Mononuclear cell (primary cell): ENCODE data around the gene CD55. TPM values are rescaled to one million over a fixed set of nuclear protein-coding genes. Genes with fewer than 3 reads are reported as not detected.

Experiments
- H3K27me3 ChIP-seq: 2 replicates; pipeline ENCODE4 v1.6.0; 2011; ENCODE audit warnings: low read length, control low read depth; ENCODE audit not compliant: insufficient read depth
- H3K4me1 ChIP-seq: 2 replicates; pipeline ENCODE4 v1.5.1; 2011; ENCODE audit warnings: mild to moderate bottlenecking, low read length, control low read depth; ENCODE audit not compliant: insufficient read depth
- H3K4me3 ChIP-seq: 2 replicates; pipeline ENCODE4 v1.5.1; 2011; ENCODE audit warnings: mild to moderate bottlenecking, low read length, moderate library complexity
- H3K9me3 ChIP-seq: 2 replicates; pipeline ENCODE4 v1.5.1; 2011; ENCODE audit warnings: low read depth, mild to moderate bottlenecking, control low read depth, low read length
- total RNA-seq: library from RNA; depleted of rRNA; stranded (reverse); fragments of >200 nt; gene quantifications from one replicate; pipeline ENCODE4 v1.2.3, GENCODE V29; 2012

Gene CD55
- total RNA-seq, 1 donor, result 202 TPM

DNA sequence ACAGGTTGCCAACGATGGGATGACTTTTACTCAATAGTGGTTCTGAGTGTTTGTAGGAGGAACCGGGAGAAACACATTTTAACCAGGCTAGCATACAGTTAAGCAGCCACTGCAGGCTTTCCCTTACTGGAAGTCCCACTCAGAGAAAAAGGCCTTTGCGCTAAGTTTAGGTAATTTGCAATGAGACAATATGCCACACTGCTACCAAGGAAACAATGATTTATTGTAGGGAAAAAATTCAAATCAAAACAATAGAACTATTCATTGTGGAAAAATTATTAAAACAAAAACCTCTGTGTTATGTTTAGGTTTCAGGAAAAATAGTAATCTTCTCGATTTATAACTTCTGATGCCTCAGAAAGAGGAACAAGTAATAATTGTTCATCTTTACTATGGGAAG lies 81.3 kb downstream of the CD55 start:
- Histone ChIP-seq H3K9me3 (no peaks in the 10 kb centered on the region), H3K4me3 (no peak overlapping the region), H3K4me1 (peaks cover 14% of the 10 kb centered on the region), H3K27me3 (no peaks in the 10 kb centered on the region)

DNA sequence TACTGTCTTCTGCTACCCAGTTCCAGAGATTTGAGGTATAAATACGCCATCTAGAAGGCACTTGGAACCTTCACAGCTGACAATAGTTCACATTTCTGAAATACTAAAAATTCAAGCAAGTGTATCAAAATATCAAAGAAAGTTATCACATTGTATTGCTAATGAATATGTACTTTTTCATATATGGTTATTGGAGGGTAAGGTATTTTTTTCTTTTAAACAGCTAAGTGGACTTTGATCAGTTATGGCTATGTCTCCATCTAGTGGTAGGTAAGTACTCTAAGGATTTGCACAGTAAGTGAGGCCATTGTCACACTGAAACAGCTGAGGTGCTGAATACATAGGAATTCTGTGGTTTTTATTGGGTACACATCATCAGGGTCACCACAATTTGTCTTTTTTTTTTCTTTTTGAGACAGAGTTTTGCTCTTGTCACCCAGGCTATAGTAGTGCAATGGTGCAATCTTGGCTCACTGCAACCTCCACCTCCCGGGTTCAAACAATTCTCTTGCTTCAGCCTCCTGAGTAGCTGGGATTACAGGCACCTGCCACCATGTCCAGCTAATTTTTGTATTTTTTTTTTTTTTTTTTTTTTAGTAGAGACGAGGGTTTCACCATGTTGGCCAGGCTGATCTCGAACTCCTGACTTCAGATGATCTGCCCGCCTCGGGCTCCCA lies 83.5 kb downstream of the CD55 start:
- no peaks in the 10 kb centered on the region for H3K9me3 ChIP-seq
- H3K27me3 ChIP-seq, result no peaks in the 10 kb centered on the region
- no peak overlapping the region for H3K4me3 ChIP-seq
- peaks cover 27% of the 10 kb centered on the region for H3K4me1 ChIP-seq

DNA sequence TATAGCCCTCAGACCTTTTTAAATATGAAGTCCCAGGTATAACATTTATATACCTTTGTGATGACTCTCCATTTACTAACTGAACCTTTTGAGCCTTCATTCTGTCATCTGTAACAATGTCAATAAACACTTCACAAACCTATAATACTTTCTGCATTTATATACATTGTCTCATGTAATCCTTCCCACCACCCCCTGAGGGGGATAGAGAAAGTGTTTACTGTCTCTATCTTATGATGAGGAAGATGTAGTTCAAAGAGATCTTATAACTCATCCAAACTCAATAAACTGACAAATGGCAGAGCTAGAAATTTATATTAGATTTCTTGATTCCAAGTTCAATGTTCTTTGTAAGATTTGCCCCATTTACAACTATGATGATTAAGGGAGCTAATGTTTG lies 84.3 kb downstream of the CD55 start:
- Histone ChIP-seq H3K27me3 (no peaks in the 10 kb centered on the region), H3K4me3 (no peak overlapping the region), H3K9me3 (no peaks in the 10 kb centered on the region), H3K4me1 (peaks cover 27% of the 10 kb centered on the region)

DNA sequence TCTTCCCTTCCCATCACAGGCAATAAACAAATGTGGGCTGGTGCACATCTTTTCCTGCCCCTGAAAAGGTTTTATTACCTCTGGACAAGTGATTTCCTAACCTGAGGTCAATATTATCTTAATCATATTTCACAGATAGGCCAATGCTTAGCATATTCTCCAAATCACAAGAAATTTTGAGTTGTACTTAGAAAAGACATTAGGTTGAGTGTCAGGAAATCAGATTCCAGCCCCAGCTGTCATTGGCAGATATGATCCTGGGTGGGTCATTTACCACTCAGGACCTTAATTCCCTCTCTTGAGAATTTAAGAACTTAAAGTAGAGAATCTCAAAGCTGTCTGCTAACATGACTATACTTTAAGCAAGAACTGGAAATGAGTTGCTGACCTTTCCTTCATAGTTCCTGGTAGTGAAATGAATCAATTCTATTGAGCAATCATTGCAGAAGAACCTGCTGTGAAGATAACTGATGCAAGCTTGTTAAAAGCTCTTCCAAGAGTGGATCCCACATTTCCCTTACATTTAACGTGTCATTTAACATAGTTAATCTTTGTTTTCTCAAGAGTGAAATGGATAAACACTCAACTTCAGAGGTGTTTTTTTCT lies 86.3 kb downstream of the CD55 start:
- Histone ChIP-seq H3K9me3 (no peaks in the 10 kb centered on the region), H3K27me3 (no peaks in the 10 kb centered on the region), H3K4me3 (no peak overlapping the region), H3K4me1 (peaks cover 39% of the 10 kb centered on the region)

Other genes with a start within 250 kb of the CD55 start
- gene C4BPB, start 232.8 kb upstream of the CD55 start, total RNA-seq, result 0.84 TPM
- gene C4BPA, start 217.4 kb upstream of the CD55 start, total RNA-seq, result 0.10 TPM
- gene CR2, start 132.7 kb downstream of the CD55 start, total RNA-seq, result 1.4 TPM
- 29.1 TPM for gene CR1, start 174.5 kb downstream of the CD55 start, total RNA-seq